Cardiac septum (tissue), 1 donor: ENCODE measurements around the gene MSX2. TPM values are rescaled to one million over a fixed set of nuclear protein-coding genes. Genes with fewer than 3 reads are reported as not detected.
A peak's percentile ranks its signal among the peaks of the same experiment; 100 is the strongest.

Experiments used
- DNase-seq: peaks from one replicate; pipeline ENCODE4 v3.0.0-alpha.2; 2020; ENCODE audit warnings: low spot score
- intact Hi-C: fragments of 100-400 bp; cut with DNase I; formaldehyde crosslinking; loops from one replicate; pipeline ENCODE4 v1.14.0; 2022
- long read RNA-seq: library from polyadenylated mRNA; unstranded; transcript quantifications from one replicate; pipeline ENCODE4 v2.0.0, GENCODE V29; 2021
- total RNA-seq: library from RNA; stranded (reverse); fragmentation: NEBNext Ultra II Directional; extraction: Animal tissue kit (Norgen Biotek cat#: 25700); gene quantifications from one replicate; pipeline ENCODE4 v1.2.1, GENCODE V29; 2021
- donor health status: DM: no; HTN: no; CAD: no.

MSX2 gene
- total RNA-seq, result 2.1 TPM
- long read RNA-seq, transcript MSX2-201 (2 exons, 2,241 nt), result major isoform, 5 of 7 reads
- long read RNA-seq, partial matches to known transcripts, result 0 of 7 reads
- long read RNA-seq, other reads (novel, unspliced or antisense), result 2 of 7 reads

DNA sequence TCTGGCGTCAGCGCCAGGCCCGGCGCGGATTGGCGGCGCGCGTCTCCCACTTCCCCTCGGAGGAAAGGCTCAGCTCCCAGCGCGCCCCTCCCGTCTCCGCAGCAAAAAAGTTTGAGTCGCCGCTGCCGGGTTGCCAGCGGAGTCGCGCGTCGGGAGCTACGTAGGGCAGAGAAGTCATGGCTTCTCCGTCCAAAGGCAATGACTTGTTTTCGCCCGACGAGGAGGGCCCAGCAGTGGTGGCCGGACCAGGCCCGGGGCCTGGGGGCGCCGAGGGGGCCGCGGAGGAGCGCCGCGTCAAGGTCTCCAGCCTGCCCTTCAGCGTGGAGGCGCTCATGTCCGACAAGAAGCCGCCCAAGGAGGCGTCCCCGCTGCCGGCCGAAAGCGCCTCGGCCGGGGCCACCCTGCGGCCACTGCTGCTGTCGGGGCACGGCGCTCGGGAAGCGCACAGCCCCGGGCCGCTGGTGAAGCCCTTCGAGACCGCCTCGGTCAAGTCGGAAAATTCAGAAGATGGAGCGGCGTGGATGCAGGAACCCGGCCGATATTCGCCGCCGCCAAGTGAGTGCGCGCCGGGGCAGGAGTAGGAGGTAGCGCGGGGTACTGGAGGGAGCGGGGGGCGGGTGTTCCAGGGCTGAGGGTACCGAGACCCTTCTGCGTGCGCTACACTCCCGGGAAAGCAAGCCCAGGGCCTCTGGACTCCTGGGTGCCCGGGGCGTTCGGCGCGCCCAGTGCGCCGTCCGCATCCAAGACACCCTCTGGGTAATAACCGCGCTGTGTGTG, at the start of gene MSX2:
TSS of gene MSX2 (plus strand) at position 99 of the 777 bp plus-strand sequence. CDS start at position 177, 78 bp downstream.
- intact Hi-C loops, result no loop called here
- DNase-seq, result peak; percentile 90

- no peak for DNase-seq
- intact Hi-C loops, result no loop called here
These were observed 49.3 kb upstream of the MSX2 start for GRCh38 chr5:174675110-174675509.

GRCh38 chr5:174675916-174676315, 48.5 kb upstream of the MSX2 start:
- intact Hi-C loops, result no loop called here
- DNase-seq, result no peak

DNA sequence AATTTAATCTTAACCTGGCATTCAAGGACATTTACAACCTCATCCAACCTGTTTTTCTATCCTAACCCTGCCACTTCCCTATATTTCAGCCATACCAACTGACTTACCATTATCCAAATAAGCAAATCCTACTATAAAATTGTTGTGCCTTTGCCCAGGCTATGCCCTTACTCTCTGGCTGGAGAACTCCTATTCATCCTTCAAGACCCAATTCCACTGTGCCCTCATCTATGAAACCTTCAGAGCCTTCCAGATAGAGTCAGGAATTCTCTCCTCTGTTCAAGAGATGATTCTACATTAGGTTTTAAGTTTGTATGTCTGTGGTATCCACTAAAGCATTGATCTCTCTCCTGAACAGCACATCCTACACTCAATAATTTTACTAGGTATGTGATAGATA, 46.3 kb upstream of the MSX2 start:
- intact Hi-C loops, result no loop called here
- no peak for DNase-seq

DNA sequence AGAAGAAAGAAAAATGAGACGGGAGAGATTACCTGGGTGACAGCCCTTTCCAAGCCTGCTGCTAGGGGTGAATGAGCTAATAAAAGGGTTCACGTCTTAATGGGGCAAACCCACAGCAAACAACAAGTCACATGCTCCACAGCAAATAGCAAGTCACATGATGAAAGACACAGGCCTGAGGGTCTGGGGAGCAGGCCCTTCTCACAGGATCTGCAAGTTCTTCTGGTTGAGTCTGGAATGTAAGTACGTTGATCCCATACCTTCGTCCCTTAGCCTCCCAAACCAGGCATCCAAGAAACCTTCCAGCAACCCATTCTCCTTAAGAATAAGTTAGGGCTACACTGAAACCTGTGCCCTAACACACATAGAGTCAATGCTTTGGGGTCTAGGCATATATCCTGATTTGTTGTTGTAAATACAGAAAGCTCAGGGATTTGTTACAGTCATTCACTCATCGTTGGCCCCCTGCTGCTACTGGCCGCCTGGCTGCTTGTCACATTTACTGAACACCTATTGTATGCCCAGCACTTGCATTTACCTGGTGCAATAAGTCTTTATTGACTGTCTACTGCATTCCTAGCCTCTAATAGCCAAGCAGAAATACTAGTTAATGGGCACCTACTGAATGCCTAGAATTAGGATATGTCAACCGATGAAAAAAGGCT, 43.3 kb upstream of the MSX2 start:
- no peak for DNase-seq
- intact Hi-C loops, result no loop called here

- intact Hi-C loops, result no loop called here
- DNase-seq, result no peak
These were observed 36.9 kb upstream of the MSX2 start for GRCh38 chr5:174687503-174687902.

- no peak for DNase-seq
- intact Hi-C loops, result no loop called here
These were observed 35.7 kb upstream of the MSX2 start for GRCh38 chr5:174688441-174689354.

DNA sequence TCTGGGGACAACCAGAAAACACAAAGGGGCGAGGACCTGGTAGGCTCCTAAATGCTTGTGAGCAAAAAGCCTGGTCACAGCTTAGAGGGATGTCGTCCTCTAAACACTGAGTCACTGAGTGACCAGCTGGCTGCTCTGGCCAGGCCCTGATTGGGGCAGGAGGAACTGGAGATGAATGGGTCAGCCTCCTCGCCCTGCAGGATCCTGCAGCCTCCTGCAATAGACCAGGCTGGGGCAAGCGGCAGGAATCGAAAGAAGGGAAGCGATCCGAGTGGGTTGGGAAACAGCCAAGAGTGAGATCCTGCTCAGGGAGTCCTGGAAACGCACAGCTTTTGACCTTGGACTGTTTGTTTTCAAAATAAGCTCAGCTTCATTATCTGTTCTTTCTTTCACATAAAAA, 34.1 kb upstream of the MSX2 start:
- DNase-seq, result no peak
- intact Hi-C loops, result no loop called here

DNA sequence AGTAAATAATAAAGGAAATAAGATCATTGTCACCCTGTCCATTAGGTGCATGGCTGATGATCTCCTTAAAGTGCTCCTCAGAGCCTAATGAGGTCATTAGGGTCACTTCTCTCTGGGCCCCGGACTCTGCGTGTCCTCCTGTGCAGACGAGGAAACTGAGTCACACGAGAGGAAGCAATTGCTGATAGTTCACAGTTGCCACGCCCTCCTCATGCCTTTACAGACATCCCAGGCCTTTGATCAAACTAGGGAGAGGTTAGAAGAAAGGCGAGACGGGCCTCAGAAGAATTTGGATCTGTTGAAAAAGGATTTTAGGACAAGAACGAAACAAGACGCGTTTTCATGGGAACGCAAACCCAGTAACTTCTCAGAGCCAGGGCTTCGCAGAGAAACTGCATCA, 32.0 kb upstream of the MSX2 start:
- intact Hi-C loops, result no loop called here
- no peak for DNase-seq

GRCh38 chr5:174692982-174693422, 31.4 kb upstream of the MSX2 start:
- intact Hi-C loops, result no loop called here
- no peak for DNase-seq

GRCh38 chr5:174693697-174694385, 30.5 kb upstream of the MSX2 start:
- no peak for DNase-seq
- intact Hi-C loops, result no loop called here

GRCh38 chr5:174694611-174695010, 29.8 kb upstream of the MSX2 start:
- DNase-seq, result no peak
- intact Hi-C loops, result no loop called here

DNA sequence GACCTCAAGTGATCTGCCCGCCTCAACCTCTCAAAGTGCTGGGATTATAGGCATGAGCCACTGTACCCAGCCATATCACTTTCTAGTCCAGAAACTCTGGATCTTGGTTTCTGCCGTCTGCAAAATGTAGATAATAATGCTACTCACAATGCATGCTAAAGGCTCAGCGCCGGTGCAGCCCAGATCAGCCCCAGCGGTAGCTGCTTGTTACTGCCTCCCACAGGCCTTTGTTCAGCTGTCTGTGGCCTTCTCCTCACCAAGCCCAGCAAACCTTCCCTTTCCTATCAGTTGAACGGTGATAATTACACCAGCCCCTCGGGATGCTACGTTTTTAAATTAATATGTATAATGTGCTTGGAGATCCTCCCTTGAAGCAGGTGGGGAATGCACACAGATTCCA, 26.2 kb upstream of the MSX2 start:
- intact Hi-C loops, result no loop called here
- no peak for DNase-seq

DNA sequence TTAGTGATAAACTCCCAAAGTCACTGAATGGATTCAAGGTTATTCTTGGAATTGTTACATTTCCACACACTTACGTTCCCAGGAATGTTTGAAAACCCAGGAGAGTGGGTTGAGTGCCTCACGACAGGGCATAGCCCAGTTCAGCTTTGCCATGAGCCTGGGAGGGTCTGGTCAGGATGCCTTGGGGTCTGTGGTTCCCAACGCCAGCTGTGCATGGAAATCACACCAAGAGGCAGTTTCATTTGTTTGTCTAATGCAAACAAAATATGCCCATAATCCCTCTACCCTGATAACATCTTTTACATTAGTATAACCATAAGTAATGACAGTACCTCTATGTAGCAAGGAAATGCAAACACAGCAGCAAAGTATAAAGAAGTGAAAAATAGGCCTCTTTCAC, 25.3 kb upstream of the MSX2 start:
- no peak for DNase-seq
- intact Hi-C loops, result no loop called here

DNA sequence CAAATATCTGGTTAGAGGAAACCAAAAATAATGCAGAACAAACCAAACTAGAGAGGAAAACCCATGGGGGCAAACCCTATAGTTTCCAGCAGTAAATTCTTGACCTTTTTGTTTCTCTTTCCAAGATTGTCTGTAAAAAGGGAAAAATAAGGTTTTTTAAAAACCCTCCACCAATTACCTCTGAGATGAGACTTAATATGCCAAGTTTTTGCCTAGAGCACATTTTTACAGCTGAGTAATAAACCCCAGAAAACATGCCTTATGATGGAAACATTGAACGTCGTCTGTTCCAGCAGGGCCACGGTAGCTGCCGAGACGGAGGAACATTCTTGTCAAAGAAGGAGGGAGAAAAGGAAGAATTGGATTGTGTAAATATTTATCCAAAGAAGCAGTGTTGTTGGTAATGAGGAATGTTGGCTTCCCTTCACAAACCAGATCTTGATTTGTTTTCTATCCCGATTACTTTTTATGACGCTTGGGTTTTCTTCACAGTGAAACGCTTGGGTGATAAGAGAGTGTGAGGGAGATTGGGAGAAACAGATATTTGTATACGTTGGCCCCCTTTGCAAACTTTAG, 17.3 kb upstream of the MSX2 start:
- intact Hi-C loops, result no loop called here
- DNase-seq, result no peak

- DNase-seq, result no peak
- intact Hi-C loops, result no loop called here
These were observed 16.7 kb upstream of the MSX2 start for GRCh38 chr5:174707671-174708070.

GRCh38 chr5:174708476-174709207, 15.7 kb upstream of the MSX2 start:
- intact Hi-C loops, result no loop called here
- no peak for DNase-seq

DNA sequence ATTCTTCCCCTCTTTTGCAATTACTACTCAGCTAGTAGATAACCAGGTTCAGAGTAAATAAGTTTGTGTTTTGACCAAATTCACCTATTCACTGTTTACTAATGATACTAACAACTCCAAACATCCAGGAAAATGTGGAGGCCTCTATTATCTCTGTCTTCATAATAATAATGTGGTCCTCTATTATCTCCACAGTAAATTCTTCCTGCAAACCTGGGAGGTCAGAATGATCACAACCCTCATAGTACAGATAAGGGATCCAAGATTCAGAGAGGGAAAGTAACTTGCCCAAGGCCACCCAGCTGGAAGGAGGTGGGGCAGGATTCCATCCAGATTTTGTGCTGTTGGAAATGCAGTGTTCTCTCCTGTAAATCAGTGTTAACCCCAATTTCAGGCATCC, 9.6 kb upstream of the MSX2 start:
- DNase-seq, result no peak
- intact Hi-C loops, result no loop called here
